NCI-H1092 treated with DMSO at 0.1 percent for 48 hours (cell line): ENCODE measurements around the gene KLK15.
A peak's percentile ranks its signal among the peaks of the same experiment; 100 is the strongest.

Experiments
- DNase-seq: peaks from one replicate; lab custom pipeline; 2025; lab: John Stamatoyannopoulos, UW

KLK15 gene

DNA sequence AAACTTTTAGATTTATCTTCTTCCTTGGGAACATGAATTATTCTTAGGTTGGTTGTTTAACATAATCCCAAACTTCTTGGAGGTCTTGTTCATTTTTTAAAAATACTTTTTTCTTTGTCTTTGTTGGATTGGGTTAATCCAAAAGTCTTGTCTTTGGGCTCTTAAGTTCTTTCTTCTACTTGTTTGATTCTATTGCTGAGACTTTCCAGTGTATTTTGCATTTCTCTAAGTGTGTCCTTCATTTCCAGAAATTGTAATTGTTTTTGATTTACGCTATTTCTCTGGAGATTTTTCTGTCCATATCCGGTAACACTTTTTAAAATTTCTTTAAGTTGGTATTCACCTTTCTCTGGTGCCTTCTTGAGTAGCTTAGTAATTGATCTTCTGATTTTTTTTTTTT lies 9.8 kb upstream of the KLK15 start:
- no peak for DNase-seq

DNA sequence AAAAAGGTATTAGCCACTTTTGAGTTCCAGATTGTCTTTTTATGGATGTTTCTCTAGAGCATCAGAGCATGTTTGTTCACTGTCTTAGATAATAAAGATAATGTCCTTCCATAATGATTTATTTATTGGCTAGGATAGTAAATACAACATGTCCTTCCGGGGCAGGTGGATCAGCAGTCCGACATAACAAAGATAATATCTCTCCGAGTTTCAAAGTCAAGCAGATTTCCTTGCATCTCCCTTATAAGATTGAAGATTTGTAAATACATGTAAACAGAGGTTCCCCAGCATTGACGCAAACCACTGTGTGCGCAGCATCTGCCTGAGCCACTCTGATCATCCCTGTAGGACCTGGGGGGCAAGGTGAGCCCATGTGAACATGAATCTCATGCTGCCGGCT lies 8.8 kb upstream of the KLK15 start:
- no peak for DNase-seq

DNA sequence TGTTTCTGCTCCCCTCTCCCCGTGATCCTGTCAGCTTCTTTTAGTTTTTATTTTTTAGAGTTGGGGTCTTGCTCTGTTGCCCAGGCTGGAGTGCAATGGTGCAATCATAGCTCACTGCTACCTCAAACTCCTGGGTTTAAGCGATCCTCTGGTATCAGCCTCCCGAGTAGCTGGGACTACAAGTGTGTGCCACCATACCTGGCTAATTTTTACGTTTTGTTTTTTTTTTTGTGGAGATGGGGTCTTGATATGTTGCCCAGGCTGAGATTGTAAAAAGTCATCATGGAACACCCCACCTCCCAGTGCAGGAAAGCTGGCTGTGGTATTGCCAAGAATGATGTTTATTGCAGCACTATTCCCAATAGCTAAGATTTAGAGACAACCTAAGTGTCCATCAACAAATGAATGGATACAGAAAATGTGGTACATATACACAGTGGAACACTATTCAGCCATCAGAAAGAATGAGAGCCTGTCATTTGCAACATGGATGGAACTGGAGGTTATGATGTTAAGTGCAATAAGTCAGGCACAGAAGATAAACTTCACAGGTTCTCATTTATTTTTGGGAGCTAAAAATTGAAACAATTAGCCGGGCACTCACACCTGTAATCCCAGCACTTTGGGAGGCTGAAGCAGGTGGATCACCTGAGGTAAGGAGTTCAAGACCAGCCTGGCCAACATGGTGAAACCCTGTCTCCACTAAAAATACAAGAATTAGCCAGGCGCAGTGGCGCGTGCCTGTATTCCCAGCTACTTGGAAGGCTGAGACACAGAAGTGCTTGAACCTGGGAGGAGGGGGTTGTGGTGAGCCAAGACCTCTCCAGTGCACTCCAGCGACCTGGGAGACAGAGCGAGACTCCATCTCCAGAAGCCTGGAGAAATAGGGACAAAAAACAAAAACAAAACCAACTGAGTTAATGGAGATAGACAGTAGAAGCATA lies 6.6 kb upstream of the KLK15 start:
- DNase-seq, result no peak

DNA sequence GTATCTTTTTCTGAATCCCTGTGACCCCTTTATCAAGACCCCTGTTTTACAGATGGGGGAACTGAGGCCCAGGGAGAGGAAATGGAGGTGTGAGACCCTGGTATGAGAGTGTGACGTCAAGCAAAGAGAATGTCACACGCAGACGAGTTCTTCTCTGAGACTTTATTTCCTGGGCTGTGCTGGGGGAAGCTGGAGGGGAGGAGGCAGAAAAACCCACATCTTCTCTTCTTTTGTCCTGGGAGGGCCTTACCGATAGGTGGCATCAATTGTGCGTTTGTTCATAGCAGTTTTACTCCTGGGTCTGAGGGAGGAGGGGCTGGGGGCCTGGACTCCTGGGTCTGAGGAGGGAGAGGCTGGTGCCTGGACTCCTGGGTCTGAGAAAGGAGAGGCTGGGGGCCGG lies 4.9 kb upstream of the KLK15 start:
- no peak for DNase-seq

DNA sequence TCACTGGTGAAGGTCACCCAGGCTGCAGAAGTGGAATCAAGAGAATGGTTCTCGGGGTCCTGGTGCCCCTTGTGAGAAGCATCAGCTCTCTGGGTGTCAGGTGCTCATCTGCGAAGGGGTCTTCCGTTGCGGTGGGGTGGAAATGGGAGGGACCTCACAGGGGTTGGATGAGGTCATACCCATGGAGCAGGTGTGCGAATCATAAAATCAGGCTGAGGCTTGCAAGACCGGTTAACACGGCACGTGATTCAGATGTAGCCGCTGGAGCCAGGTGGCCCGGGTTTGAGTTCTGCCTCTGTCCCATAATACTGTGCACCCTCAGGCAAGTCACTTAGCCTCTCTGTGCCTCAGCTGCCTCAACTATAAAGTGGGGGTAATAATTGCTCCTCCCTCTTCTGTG lies 3.9 kb upstream of the KLK15 start:
- no peak for DNase-seq

DNA sequence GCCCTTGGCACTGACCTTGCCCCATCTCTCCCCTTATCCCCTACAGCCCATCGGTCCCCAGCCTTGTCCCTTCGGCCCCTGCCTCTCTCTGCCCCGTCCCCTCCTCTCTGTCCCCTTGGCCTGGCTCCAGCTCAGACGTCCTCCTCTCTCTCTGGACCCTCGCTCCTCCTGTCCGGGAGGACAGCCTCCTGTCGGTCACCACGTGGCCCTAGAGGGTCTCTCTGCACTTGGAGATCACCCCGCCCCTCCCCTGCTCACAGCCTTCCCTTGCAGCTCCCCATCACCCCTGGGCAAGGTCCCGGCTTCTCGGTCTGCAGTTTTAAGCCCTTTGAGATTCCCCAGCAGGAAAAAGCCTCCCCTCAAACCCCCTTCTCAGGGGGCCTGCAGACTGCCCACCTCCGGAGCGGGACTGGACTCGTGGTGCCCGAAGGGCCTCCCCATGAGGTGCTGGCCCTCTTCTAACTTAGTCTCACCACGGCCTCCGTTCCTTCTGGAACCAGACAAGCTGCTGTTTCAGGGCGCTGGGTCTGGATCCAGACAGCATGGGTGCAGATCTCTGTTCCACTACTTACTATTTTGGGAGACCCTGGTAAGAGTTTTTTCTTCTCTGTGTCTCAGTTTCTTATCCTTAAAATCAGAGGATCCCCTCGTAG lies 3.3 kb upstream of the KLK15 start:
- DNase-seq, result no peak

DNA sequence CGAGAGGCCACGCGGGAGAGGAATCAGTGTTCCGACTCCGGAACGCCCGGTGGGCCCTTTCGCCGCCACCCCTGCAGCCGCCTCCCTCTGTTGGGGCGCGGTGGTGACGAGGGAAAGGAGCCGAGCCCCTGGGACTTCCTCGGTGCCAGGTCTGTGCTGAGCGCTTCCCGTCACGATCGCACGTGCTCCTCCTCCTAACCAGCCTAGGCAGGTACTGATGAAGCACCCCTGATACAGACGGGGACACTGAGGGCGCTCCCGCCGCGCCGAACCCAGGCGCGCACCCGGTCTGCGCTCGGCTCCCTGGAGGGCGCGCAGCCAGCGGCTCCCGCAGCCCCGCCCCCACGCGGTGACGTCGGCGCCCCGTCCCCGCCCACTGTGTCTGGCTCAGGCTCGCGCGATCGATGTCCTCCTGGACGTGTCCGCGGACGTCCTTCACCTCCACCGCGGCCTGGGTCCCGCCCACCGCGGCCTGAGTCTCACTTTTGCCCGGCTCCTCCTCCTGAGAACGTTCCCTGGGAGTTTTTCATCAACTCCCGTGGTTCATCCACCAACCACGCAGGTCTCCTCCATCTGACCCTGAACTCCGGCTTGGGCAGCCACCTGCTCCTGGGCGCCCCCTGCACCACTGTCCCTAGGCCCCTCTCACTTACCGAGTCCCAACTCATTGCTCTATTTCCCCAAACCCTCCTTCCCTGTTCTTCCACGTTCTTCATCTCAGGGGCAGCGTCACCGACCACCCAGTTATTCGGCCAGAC lies 2.6 kb upstream of the KLK15 start:
- DNase-seq, result peak; percentile 42

DNA sequence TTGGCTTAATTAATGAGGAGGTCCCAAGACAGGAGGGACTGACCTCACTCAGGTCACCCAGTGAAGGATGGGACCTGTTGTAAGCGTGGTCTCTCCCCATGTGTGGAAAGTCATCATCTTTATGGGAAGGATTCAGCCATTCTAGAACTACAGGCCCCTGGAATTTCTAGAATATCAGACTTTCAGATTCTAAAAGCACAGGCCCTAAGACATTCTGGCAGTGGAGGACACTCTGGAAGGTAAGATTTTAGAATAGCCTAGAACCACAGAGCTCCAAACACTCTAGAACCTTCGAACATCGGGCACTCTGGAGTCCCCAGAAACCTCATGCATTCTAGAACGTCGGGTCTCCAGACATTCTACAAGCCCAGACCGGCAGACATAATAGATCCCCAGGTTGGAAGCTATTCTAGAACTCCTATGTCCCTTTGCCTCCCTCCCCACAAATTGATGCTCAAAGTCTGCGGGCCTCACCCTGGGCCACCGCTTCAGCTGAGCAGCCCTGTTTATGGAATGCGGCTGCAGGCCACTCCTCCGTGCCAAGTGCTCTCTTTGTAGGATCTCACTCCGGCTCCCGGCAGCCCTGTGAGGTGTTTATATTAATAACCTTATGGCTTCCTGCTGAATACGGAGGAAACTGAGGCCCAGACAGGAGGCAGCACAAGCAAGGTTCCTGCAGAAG lies 1.9 kb upstream of the KLK15 start:
- DNase-seq, result peak; percentile 39

DNA sequence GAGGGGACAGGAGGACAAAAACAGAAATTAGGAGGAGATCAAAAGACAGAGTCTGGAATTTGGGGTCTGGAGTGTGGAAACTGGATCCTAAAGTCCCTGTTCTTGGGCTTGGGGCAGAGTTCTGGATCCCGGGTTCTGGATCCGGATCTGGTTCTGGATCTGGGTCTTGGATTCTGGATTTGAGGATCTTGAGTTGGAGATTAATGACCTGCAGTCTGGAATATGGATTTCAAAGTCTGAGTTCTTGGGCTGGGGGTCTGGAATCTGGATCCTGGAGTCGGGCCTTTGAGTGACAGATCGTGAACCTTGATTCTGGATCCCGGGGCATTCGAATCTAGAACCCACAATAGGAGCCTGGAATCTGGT lies 411 bp upstream of the KLK15 start:
- no peak for DNase-seq

DNA sequence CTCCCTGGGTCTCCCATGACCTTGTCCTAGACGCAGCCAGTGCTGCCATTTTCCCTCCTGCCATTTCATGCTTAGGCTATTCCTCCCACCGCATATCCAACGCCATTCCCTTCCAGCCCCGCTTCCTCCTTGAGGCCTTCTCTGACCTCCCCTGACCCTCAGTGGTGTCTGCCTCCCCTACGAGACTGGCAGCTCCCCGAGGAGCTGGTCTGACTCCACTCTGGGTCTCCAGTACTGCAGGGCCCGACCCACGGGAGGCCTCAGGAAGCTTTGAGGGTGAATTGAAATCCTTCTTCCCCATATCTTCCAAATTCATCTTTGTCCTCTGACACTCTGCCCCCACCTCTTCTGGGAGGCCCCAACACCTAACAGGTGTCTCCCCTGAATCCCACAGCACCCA lies 708 bp downstream of the KLK15 start:
- DNase-seq, result no peak

DNA sequence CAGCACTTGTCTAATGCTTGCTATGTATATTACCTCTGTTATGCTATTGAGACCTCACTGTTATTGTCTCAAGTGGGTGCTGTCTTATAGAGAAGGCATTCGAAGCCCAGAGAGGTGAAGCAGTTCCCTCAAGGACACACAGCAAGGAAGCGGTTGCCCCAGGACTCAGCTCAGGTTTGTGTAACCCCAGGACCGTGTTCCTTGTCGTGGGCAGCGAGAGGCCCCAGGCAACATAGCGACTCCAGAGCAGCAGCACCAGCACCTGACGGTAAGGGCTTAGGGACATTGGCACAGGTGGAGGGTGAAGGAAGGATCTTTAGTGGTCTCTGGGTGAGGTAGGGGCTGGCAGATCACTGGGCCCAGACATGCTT lies 2.4 kb downstream of the KLK15 start:
- DNase-seq, result no peak

DNA sequence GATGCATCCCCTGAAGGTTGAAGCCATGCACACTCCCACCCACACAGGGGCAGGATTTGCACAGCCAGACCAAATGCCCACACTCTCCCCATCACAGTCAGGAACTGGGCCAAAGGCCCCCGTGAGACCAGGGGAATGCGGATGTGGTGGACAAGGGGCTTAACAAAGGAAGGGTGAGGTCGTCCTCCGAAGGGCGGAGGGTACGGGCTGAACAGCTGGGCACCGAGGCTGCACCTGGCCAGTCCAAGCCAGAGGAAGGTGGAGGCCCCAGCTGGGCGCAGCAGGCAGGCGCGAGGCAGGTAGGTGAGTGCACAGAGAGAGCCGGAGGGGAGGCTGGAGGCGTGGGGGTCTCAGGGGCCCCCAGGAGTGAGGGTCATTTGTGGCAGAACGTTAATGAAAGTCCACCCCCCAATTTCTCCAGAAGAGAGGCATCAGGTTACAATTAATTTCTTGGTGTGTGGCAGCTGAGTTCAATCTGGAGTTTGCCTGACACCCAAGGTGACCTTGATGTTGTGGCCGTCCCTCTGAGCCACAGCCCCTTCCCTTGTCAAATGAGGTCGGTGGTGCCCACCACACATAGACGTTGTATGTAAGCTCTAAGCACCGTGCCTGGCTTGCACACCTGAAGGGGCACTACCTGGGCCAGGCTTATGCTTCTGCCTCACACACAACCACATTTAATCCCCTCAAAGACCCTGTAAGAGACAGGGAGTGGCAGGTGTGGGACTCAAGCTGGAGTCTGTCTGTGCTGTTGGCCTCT lies 2.9 kb downstream of the KLK15 start:
- DNase-seq, result no peak

DNA sequence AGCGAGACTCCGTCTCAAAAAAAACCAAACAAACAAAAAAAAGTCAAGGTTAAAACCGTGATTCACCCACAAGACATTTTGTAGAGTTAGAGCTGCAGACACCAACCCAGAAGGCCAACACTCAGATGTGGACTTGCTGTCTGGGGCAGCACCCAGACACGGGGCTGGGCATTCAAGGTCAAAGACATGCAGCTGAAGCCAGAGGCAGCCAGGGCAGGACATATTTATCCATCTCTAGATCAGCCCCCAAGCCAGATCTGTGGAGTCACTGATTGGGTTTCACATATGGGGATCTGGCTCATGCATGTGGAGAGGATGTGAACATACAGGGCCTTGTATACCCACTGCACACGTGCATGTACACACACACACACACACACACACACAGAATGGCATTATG lies 3.6 kb downstream of the KLK15 start:
- DNase-seq, result no peak

DNA sequence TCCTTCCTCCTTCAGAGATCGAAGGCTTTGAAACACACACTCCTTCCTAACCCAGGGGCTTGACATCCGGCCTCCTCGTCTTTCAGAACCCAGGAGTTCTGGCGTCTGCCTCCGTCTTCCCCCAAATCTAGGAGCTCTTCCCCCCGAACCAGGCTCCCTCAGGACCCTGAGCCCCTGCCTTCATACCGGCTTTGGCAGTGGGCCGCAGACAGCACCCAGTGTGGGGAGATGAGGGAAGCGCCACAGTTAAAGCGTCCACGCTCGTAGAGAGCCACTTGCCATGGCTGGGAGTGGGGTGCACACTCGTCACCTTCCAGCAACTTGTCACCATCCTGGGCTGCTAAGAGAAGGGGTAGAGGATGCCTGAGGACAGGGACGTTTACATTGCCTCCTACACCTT lies 5.9 kb downstream of the KLK15 start:
- DNase-seq, result no peak

DNA sequence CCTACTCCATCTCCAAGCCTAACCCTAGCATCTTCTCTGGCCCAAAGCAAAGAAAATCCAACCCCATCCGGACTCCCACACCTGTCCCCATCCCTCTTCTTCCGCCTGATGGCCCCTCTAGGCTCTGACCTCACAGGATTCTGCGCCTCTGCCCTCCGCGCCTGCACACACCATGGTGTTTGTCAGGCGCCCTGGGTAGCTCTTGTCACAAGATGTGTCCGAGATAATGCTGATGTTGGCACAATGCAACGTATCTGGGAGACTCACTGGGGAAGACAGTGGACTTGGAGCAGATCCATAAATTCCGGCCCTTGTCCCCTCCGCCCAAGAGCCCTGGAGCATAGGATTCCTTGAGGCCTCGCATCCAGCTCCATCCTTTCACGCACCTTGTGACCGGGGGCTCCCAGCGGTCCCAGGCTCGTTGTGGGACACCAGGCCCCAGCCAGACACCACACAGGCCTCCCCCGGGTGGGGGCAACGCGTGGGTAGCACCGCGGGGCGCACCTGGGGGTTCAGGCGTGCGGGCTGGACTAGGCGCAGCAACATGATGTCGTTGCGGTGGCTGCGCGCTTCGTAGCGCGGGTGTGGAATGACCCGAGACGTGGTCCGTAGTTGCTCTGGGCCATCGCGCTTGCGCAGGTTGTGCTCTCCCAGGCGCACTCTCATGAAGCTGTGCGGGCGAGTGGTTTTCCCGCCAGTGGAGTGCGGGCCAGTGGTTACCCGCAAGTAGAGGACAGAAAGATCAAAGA lies 6.7 kb downstream of the KLK15 start:
- DNase-seq, result no peak

DNA sequence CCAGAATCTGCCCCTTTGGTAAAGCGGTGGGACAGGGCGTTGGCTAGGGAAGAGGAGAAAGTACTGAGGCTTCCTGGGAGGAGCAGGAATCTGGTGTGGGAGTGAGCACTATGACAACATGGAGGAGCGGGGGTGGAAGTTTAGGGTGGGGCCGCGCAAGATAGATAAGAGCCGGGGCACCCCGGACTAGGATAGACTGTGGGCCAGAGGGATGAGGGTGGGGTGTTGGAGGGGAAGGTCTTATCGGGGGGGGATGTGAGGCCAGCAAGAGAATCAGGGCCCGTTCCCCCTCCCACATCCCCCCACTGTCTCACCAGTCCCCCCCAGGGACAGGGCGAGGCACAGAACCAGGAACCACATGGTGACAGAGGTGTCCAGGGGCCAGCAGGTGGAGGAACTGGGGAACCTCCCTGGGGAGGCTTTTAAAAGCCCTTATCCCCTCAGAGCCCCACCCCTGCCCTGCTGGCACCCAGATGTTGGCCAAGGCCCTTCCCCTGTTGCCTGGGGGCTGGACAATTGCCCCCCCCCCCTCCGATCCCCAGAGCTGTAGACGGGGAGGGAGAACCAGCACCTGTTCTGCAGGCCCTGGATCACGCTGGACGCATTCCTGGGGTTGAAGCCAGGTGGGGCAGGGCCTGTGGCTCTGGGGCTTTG lies 9.9 kb downstream of the KLK15 start, which contains the start of gene KLK1:
KLK1 (minus strand) TSS at position 399 of the 654 bp plus-strand sequence; CDS start at position 360, 39 bp downstream.
- DNase-seq, result no peak

DNA sequence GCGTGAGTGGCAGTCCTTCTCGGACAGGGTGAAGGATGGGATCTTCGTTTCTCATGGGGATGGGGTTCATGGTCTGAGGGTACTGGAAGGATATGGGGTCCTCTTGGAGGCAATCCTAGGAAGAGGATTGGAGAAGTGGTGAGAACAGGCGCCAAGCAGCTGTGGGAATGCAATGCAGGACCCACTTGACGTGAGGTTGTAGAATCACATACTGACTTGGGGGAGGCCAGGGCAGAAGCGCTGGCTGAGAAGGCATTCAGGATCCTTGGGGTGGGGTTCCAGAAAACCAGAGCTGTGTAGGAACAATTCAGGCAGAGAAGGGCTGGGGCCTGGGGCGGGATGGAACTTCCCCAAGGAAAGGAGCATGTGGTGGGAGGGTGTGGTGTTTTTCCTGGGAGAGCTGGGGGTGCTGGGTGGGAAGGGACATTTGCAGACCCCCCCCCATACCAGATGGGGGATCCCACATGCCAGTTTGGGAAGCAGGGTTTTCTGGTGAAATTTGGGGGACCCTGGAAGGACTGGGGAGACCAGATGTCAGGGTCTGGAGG lies 10.6 kb downstream of the KLK15 start:
- no peak for DNase-seq

DNA sequence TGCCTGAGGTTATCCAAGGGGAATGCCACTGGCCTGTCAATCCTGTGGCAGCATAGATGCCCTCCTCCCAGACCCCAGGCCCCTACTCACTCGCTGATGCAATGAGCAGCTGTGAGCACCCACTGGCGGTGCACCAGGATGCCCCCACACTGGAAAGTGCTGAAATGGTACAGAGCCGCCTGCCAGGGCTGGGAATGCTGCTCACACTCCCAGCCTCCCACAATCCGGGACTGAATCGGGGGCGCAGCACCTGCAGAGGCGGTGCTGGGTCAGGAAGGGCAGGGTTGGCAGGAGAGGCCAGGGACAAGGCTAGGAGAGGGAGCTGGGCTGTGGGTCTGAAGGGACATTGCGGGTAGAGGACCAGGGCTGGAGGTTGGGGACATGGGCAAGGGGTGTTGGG lies 11.8 kb downstream of the KLK15 start:
- DNase-seq, result no peak

DNA sequence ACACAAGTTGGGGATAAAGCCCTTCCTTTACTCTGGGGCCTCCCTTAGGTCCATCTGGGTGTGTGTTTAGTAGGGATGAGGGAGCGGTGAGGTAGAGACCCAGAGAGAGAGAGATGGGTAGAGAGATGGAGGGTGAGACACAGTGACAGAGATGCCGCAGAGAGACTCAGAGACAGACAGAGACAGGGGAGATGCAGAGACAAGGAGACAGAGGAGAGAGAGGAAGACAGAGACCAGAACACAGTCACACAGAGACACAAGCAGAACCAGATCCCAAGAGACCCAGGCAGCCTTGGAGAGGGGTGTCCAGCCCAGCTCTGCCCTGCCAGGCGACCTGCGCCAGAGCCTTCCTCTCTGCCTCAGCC lies 12.1 kb downstream of the KLK15 start:
- DNase-seq, result no peak
